ENCODE measurements around the gene SKOR1.

- TF ChIP-seq DPF2 (IDR thresholded peaks at IDR 0.05) (no peak), HDAC2 (IDR thresholded peaks at IDR 0.05) (no peak), ZNF274 (IDR thresholded peaks at IDR 0.05; ENCODE audit: insufficient read depth, insufficient read length) (no peak), CTCF (IDR thresholded peaks at IDR 0.05 in 2 of 3, conservative IDR thresholded peaks at IDR 0.05 in 1 of 3; ENCODE audit: control insufficient read depth in 2 of 3, extremely low read depth in 1 of 3, insufficient read depth in 1 of 3, low read depth in 3 of 3, low read length in 3 of 3) (no peak)
These were observed 24.2 kb upstream of the SKOR1 start for GRCh38 chr15:67801142-67801541.

Measured in GM12878 (cell line).